GM21528 (cell line): ENCODE results near the gene KAZN.

Experiments
- ATAC-seq: cut with Tn5 transposase; IDR thresholded peaks from one replicate; pipeline ENCODE4 v1.9.1; 2021; ENCODE audit warnings: mild to moderate bottlenecking, moderate library complexity; ENCODE audit not compliant: unreplicated experiment, low FRiP score

The KAZN gene

DNA sequence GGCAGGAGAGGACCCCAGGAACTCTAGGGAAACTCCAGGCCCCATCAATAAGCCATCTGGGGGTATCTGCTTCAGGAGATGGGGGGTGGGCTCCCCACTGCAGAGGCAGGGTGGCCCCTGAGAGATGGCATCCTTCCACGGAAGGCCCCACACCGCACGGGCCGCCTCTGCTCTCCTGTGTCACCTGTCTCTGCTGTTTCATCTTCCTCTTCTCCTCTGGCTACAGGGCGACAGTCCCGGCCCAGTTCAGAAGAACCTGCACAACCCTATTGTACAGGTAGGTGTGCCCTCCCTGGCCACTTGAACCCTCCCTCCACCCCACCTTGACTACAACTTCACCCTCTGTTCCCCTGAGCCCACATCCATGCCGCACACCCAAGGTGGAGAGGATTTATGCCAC is 464.9 kb downstream of the KAZN start:
- no peak for ATAC-seq

DNA sequence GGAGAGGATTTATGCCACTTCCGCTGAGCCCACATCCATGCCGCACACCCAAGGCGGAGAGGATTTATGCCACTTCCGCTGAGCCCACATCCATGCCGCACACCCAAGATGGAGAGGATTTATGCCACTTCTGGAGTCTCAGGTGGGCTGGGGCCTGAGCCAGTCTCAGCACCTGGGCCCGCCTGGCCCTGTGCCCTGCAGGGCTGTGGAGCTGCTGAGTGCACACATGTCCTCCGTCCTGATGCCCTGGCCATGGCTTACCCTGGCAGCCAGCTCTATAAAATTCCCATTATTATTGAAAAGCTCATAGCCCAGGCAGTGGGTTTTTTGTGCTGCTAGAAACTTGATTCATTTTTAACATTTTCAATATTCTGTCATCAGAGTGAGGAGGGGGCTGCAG is 465.3 kb downstream of the KAZN start:
- no peak for ATAC-seq

DNA sequence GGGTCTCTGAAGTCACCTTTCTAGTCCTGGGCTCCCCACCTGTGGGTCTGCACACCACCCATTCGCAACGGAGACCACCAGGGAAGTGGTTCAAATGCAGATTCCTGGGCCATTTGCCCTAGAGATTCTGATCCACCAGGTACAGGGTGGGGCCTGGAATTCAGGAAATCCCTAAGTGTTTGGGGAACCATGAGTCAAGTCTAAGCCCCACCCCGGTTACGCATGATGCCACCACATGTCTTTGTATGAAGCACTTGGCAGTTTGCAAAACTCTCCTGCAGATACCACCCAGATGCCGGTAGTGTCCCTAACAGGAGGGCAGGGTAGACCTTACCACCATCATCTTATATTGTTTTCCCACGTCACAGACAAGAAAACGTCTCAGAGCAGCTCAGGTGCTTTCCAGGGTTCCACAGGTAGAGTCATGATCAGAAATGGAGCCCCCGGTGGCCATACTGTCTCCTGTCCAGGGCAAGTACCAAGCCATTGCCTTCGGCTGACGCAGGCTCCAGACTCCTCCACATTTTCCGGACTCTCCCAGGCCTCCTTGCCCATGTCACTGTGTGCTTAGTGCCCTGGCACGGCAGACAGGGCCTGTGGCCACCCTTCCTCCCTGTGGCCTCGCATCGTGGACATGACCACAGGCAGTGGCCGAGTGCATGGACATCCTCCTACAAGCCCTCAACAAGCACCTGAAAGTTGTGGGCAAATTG is 465.9 kb downstream of the KAZN start:
- no peak for ATAC-seq

DNA sequence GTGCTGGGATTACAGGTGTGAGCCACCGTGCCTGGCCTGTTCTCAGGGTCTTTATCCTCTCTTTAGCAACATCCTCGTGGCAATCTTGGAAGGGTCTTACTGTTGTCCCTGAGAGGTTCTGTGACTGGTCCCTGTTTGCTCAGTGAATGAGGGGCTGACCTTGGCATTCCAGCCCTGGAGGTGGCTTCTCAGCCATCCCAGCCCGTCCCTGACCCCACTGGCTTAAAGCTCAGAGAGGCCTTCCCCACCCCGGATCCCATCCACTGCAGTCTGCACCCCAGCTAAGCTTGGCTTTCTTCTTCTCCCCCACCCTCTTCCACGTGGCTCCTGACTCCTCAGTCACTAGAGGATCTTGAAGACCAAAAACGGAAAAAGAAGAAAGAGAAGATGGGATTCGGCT is 466.8 kb downstream of the KAZN start:
- ATAC-seq: no peak

DNA sequence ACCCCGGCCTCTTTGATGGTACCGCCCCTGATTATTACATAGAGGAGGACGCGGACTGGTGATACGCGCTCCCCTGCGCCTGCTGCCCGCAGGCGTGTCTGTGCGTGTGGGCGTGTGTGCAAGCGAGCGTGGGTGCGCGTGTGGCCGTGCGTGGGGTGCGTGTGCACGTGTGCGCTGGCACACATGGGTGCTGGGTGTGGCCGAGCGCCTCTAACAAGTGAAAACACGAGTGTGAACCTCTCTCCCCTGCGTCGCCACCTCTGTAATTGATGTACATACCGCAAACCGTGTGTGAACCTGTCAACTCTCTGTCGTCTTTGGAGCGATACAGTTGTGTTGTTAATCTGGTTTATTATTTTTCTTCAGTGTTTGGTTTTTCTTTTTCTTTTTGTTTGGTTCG is 467.3 kb downstream of the KAZN start:
- no peak for ATAC-seq

DNA sequence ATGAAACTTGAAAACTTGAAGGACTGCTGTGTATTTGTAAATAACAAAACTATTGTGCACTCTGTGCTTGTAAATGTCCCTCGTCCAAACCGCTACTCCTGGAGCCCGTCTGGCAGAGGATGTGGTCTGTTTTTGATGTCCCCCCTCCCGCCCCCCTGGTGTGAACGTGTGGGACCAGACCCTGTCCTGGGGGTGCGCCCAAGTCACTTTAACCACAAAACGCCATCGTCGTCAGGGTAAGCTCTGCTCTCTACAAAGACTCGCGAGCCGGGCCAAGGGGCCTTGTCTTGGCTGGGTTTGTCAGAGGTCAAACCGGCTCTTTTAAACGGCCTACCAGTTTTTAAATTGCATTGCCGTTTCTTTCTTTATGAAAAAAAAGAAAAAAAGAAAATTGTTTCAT is 467.7 kb downstream of the KAZN start:
- no peak for ATAC-seq

DNA sequence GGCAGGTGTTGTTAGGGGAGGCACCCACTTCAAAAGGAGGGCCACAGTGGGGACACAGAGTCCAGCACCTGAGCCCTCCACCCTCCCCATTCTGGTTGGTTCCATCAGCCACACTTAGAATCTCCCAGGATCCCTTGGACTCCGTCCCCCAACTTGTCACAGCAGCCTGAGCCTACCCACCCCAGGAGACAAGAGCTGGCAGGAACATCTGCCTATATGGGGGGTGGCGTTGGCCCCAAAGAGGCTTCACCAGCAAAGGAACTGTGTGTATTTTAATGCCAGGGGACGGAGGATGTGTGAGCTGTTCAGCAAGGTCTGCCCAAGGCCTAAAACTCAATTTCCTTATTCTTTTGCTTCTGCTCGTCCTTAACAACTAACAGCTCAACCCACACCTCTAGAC is 468.7 kb downstream of the KAZN start:
- ATAC-seq: no peak

DNA sequence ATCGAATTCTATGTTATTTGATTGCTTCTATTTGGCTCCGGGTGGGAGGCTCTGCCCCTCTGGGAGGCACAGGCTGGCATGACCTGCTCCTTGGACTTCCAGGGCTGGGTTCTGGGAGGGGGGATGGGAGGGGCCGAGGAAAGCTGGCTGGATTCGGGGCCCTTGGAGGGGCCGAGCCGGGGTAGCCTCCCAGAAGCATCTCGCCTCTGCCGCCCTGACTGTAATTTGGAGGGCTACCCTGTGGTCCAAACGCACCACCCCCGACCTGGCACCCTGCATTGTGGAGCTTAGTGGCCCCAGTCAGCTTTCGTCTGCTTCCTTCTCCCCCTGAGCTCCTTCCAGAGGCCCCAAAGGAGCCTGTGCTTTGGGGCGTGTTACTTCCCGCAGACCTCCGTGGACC is 469.7 kb downstream of the KAZN start:
- no peak for ATAC-seq

DNA sequence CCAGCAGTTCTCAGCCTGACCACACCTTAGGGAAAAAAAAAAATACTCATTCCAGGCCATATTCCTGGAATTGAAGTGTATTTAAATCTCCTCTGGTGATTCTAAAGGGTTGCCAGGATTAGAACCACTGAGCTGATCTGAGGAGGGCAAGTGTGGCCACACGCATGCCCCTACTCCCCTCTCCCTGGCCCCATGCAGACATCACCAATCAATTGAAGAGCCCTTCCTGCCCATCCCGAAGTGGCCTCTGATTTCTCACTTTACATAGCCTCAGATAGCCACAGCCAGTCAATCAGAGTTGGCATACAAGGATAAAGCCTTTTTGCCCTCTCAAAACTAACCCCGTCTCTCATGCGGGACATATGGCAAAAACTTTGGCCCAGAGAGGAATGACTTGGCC is 470.5 kb downstream of the KAZN start:
- no peak for ATAC-seq

DNA sequence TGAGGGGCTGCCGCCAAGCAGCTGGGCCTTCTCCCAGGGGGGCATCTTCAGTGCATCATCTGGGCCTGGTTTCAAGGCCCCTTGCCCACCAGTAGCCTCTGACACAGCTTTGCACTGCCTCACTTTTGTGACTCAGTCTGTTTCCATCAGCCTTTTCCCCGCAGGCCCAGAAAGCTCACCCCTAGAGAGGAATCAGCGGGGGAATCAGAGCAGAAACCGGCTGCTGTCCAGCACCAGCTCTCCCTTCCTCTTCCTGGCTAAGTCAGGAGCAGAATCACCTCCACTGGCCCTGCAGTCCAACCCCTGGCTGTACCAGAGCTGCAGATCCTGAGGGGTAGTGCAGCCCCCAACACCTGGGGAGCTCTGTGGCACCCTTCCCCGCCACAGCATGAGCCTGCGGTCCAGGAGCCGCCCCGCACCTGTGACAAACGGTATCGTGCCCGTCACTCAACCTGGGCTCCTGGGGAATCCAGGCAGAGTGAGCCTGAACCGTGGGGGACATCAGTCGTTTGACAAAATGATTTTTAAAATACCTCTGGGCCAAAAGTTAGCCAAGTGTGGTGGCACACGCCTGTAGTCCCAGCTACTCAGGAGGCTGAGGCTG is 471.8 kb downstream of the KAZN start:
- no peak for ATAC-seq

DNA sequence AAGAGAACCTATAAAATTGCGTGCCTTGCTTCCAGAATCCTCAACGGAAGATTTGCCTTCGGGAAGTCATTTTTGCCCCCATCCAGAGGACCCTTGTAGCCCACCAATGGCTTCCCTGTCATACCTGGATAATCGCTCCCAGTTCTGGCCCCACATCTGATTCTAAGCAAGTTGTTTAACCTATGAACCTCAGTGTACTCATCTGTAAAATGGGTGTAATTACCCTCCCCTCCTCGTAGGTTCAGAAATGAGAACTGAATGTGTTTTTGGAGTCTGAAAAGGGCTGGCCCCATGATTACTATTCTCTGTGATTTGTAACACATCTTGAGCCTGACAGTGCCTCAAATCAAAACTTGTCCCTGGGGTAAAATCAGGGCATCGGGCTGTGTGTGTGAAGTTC is 473.5 kb downstream of the KAZN start:
- no peak for ATAC-seq

DNA sequence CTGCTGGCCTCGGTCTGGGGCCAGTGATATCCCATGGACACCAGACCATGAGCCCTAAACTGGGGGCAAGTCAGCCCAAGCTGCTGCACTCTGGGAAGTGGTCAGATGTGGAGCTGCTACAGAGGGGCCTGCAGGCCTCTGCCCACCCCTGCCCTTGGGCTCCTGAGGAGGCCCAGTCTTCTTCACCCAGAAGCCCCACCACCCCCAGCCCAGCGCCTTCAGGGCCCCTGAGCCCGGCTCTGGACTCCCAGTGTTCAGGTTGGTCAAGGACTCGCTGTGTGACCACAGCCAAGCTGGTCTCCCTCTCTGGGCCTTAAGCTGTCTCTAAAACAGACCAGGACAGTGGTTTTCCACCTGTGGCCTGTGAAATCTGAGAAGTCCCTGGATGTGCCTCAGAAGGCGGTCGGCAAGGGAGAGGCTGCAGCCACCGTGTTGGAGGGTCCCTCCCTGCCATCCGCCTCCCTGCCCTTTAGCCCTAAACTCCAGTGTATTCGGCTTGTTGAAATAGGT is 475.4 kb downstream of the KAZN start:
- ATAC-seq: no peak

DNA sequence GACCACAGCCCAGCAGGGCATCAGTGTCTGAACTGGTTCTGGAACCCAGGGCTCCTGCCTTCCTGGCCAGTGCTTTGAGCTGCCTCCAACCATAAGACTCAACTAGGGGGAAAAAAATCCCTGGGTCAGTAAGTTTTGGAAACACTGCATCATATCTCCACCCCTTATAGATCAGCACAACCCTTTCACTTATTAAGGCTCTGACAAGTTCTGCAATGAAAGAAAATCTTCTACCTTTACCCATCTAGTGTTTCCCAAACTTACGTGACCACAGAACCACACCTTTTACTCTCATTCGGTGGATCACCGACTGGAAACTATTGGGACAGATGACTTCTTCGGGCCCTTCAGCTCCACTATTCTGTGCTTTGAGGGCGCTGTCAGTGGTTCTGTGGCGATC is 476.7 kb downstream of the KAZN start:
- no peak for ATAC-seq

DNA sequence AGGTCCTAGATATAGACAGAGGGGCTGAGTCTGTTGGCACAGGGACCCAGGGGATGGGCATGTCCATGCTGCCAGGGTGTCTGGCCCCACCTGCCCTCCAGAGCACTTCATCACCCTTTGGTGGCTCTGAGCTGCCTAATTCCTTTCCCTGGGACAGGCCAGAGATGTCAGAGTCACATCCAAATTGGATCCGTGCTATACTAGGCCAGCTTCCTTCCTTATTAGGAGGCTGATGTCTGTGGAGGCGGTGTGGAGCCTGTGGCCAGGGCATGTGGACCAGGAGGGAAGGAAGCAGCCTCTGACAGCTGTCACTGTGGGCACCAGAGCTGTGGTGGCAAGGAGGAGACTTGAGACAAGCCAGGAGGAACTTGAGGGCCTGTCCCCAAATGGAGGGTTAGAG is 477.3 kb downstream of the KAZN start:
- no peak for ATAC-seq

DNA sequence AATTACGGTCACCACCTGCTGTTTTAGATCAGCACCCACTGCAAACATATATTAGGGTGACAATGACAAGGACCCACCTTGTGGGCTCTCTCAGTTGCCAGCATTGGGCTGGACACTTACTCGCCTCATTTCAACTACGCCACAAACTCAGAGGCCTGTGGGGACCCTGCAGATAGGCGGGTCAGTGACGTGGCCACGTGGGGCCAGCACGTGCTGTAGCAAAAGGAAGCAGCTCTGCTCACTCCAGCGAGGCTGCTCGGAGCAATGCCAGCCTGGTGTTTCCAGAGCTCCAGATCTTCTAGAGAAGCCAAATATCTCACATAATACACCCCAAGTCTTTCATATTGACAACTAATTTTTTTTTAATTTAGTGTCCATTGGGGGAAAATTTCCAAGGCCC is 478.3 kb downstream of the KAZN start:
- ATAC-seq: no peak

DNA sequence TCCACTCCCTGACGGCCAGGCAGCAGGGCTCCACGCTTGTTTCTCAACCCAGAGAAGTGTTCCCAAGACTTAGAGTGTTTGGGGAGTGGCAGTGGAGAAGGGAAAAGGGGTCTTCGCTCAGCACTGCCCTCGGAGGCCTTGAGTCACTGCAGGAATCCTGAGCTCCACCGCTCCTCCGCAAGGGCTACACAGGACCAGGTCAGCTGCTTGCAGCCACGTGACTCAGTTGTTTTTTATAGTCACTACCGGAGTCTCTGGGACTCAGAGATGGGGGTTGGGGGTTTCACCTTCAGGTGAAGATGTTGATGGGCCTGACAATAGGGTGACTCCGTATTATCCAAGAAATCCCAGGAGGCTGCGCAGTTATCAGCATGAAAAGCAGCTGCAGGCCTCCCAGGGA is 478.9 kb downstream of the KAZN start:
- no peak for ATAC-seq

DNA sequence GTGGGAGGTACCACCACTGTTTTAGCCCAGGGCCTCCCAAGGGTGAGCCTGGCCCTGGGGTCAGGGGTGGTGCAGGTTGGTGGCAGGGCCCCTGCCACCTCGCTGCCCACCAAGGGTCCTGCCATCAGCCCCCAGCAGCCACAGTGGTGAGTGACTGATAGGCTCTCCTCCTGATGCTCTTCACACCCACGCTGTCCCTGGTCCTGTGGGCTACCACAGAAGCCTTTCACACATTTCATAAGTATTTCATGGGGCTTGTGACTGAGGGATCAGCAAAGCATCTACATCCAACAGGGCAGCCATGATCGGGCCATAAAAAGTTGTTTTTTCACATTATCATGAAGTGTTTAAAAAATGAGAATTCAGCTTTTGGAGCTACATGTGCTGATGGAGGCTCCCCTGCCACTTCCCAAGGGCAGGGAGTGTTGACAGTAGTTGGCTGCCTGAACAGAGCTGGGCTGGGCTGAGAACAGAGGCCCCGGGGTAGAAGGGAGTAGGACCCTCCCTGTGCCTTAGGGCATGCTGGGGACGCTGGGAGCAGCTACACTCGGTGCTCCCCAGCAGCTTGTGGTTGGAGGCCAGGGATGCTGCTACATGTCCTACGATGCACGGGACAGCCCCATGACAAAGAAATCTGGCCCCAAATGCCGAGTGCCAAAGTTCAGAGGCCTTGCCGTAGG is 482.0 kb downstream of the KAZN start:
- ATAC-seq: no peak

DNA sequence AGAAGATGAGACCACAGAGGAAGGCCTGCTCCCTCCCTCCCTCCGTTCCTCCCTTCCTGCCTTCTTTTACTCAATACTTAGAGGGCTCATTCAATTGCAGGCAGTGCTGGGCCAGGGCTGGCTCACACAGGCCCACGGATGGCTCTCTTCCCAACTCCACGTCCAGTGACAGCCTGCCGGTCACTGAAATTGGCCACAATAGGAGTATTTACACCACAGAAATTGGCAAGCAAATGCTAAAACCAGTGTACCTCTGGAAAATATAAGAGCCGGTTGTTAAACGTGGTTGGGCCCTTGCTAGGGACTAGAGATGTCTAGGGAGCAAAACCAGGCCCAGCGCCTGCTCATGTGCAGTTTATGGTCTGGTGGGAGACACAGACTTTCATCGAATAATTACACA is 482.6 kb downstream of the KAZN start:
- no peak for ATAC-seq

DNA sequence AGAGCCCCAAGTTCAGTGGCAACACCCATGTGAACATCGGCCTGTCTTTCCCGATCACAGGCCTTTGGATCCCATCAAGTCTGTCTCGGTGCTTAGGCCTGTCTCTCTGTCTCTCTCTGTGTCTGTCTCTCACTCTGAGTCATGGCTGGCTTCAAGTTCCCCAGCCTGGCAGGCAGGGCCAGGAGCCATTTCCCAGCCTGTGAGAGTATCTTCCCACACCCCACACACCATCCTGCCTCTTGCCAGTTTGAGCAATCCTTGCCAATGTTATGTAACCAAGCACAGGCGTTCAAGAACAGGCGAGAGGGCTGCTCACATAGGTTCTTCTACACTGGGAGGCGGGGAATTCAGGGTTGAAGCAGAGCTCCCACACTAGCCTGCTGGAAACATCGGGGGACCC is 485.1 kb downstream of the KAZN start:
- no peak for ATAC-seq

DNA sequence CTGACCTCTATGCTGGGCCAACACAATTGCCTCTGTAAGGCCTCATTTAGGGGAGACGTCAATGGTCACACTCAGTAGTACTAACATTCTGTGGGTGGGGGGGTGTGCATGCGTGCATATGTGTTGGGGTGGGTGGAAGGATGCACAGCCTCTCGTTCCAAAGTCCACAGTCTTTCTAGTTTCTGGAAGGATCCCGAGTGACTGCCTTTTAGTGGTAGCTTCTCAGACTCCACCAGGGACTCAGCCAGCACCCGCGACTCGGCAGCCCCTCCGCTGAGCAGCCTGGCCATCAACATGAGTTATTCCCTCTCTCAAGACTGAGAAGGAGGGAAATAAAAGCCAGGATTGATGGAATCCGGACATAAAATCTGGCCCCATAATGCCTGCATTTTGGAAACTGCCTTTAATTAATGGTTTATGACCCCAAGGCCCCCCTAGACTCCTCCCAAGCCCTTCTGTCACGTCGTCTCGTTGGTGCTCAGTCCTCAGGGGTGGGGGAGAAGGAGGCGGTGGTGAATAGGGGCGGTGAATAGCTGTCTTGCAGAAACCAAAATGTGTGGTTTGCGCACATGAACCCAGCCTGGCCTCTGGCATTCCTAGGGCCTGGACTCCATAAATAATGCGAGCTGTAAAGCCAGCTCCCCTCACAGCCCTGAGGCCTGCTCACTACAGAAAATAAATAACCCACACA is 489.9 kb downstream of the KAZN start:
- no peak for ATAC-seq

DNA sequence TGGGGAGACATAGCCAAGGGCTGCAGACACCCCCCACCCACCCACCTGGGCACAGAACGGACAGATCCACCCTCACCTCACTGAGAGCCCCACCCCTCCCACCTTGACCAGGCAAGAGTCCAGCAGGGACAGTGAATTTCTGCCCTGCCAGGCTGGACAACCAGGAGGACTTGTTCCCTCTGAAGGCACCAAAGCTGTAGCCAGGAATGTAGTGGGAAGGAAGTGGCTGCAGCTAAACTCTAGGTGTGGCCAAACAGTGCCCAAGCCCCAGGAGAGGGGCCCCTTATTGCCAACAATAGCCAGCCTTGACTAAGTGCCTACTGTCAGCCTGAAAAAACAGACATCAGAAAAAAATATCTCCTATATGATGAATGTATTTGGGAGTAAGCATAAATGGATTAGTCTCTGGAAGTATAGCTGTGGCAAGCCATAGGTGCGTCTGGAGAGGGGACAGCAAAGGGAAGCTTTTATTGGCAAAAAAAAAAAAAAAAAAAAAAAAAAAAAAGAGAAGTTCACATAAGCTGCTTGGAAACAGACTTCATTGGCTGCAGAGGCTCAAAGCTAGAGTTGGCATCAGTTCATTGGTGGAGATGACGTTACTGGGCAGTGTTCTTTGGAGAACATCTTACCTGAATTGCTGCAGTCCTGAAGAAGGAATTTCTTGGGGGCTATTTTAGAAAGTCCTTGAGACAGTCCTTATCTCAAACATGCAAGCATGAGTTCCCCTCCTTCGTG is 490.9 kb downstream of the KAZN start:
- ATAC-seq: no peak
